Hematopoietic multipotent progenitor cell treated with erythropoietin and hydrocortisone succinate and interleukin-3 and kit ligand, for 6 days (in vitro differentiated cells): Measurements from ENCODE around the gene COL4A6.
"Not testable (repeated sequence)": the region's sequence is repeated elsewhere in the genome, so short reads cannot be mapped to it uniquely, and the experiment has no call there.

ENCODE experiments used
- DNase-seq: peaks from one replicate; pipeline ENCODE4 v3.0.0-alpha.2; 2015

Gene COL4A6

GRCh38 chrX:108438110-108438623, at the start of gene COL4A6:
Gene COL4A6, minus strand, starts transcription at chrX:108438422. Its CDS starts 226 bp downstream, at chrX:108438196.
- DNase-seq = no peak

- DNase-seq = no peak
Observed at GRCh38 chrX:108485960-108486359, 47.7 kb upstream of the COL4A6 start.

GRCh38 chrX:108484251-108484650, 46.0 kb upstream of the COL4A6 start:
- DNase-seq = no peak

- not testable (repeated sequence) for DNase-seq
Observed at GRCh38 chrX:108481528-108481927, 43.3 kb upstream of the COL4A6 start.

GRCh38 chrX:108473979-108474378, 35.8 kb upstream of the COL4A6 start:
- DNase-seq = no peak

GRCh38 chrX:108468486-108468885, 30.3 kb upstream of the COL4A6 start:
- no peak for DNase-seq

GRCh38 chrX:108464604-108465003, 26.4 kb upstream of the COL4A6 start:
- DNase-seq = no peak

GRCh38 chrX:108456971-108457477, 18.8 kb upstream of the COL4A6 start:
- no peak for DNase-seq

- DNase-seq = no peak
Observed at GRCh38 chrX:108453841-108454240, 15.6 kb upstream of the COL4A6 start.

- DNase-seq = peak; percentile 13
Observed at GRCh38 chrX:108447303-108447702, 9.1 kb upstream of the COL4A6 start.

GRCh38 chrX:108442901-108443464, 4.8 kb upstream of the COL4A6 start:
- no peak for DNase-seq

GRCh38 chrX:108439961-108440696, 1.9 kb upstream of the COL4A6 start:
- DNase-seq = no peak

- peak; percentile 2 for DNase-seq
Observed at GRCh38 chrX:108439426-108439942, 1.3 kb upstream of the COL4A6 start, which contains the start of gene COL4A5. Gene COL4A5, plus strand, starts transcription at chrX:108439838. Its CDS starts 288 bp downstream, at chrX:108440126.

GRCh38 chrX:108437349-108438109, 693 bp downstream of the COL4A6 start:
- DNase-seq = no peak

GRCh38 chrX:108435261-108435660, 3.0 kb downstream of the COL4A6 start:
- no peak for DNase-seq

GRCh38 chrX:108426262-108426661, 12.0 kb downstream of the COL4A6 start:
- DNase-seq = no peak

GRCh38 chrX:108420481-108420880, 17.7 kb downstream of the COL4A6 start:
- DNase-seq = no peak

GRCh38 chrX:108419401-108419800, 18.8 kb downstream of the COL4A6 start:
- no peak for DNase-seq

- no peak for DNase-seq
Observed at GRCh38 chrX:108417257-108417656, 21.0 kb downstream of the COL4A6 start.

- no peak for DNase-seq
Observed at GRCh38 chrX:108415891-108416290, 22.3 kb downstream of the COL4A6 start.

GRCh38 chrX:108415146-108415545, 23.1 kb downstream of the COL4A6 start:
- DNase-seq = no peak

- DNase-seq = no peak
Observed at GRCh38 chrX:108412783-108413182, 25.4 kb downstream of the COL4A6 start.
